Measurements from ENCODE around the gene ANTXR1. TPM values are rescaled to one million over a fixed set of nuclear protein-coding genes. Genes with fewer than 3 reads are reported as not detected.

ANTXR1 gene
- total RNA-seq, 2 experiments from 2014 or later, result not detected

DNA sequence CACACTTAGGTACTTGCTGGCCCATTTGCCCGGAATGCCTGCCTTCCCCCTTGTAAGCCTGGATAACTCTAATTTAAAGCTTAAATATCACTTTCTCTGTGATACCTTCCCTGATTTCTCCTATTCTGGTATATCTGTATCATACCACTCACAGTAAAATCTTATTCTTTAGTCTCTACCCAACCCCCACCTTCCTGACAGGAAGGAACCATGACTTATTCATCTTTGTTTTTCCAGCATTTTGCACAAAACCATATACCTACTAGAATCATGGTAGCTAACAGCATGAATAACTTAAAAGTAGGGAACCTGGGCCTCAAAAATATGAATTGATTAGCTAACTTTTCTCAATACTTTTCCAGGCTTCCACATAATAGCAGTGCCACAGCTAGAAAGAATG is 262.5 kb downstream of the ANTXR1 start:
- H3K27me3 Mint-ChIP-seq, result peaks cover 26% of the 10 kb centered on the region
- POLR2A ChIA-PET, result no interaction called here
- no peaks in the 10 kb centered on the region for H3K4me1 Mint-ChIP-seq (ENCODE audit: low read depth)
- no peak for DNase-seq
- CTCF ChIA-PET, result no interaction called here
- no peak overlapping the region for H3K27ac Mint-ChIP-seq
- H3K36me3 Mint-ChIP-seq, result no peaks in the 10 kb centered on the region
- no peaks in the 10 kb centered on the region for H3K9me3 Mint-ChIP-seq
- H3K4me3 Mint-ChIP-seq, result no peak overlapping the region
- intact Hi-C loops (cut with micrococcal nuclease), result no loop called here

DNA sequence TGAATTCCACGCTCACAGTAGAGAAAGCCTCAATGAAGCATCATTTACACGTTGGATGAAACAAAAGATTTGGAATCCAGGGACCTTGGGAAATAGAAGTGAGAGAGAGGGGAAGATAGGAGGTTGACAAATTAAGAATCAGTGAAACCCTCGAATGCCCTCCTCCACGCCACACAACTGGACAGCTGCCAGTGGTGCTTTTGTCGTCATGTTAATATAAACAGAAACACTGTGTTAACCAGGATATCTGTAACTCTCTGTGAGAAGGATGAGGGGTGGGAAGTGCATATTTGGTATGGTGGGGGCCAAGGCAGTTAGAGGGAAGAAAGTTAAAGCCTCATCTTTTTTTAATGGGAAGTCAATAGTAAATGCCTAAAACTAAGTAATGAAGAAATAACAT is 265.4 kb downstream of the ANTXR1 start:
- intact Hi-C loops (cut with micrococcal nuclease), result no loop called here
- Mint-ChIP-seq H3K4me3 (no peak overlapping the region), H3K36me3 (no peaks in the 10 kb centered on the region), H3K27me3 (peaks cover 22% of the 10 kb centered on the region), H3K4me1 (ENCODE audit: low read depth) (no peaks in the 10 kb centered on the region), H3K27ac (no peak overlapping the region), H3K9me3 (no peaks in the 10 kb centered on the region)
- ChIA-PET CTCF (no interaction called here), POLR2A (no interaction called here)
- DNase-seq, result no peak

DNA sequence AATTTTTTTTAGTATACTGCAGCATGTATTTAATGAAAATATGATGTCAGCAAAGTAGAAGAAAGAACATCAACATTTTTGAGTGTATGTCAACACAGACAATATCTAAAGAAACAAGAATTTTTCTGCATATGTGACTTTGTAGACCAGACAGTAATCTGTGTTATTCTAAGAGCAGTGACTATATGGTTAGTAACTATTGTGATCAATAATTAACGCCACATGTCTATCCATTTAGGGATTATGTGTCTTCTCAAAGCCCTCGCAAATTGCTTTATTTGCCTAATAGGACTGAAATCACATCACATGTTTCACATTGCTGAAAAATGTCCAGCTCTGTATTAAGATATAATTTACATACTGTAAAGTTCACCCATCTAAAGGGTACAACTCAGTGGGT is 266.2 kb downstream of the ANTXR1 start:
- Mint-ChIP-seq H3K4me3 (no peak overlapping the region), H3K4me1 (ENCODE audit: low read depth) (no peaks in the 10 kb centered on the region), H3K27ac (no peak overlapping the region), H3K27me3 (peaks cover 16% of the 10 kb centered on the region), H3K36me3 (no peaks in the 10 kb centered on the region), H3K9me3 (no peaks in the 10 kb centered on the region)
- intact Hi-C loops (cut with micrococcal nuclease), result no loop called here
- CTCF ChIA-PET, result no interaction called here
- POLR2A ChIA-PET, result no interaction called here
- no peak for DNase-seq

DNA sequence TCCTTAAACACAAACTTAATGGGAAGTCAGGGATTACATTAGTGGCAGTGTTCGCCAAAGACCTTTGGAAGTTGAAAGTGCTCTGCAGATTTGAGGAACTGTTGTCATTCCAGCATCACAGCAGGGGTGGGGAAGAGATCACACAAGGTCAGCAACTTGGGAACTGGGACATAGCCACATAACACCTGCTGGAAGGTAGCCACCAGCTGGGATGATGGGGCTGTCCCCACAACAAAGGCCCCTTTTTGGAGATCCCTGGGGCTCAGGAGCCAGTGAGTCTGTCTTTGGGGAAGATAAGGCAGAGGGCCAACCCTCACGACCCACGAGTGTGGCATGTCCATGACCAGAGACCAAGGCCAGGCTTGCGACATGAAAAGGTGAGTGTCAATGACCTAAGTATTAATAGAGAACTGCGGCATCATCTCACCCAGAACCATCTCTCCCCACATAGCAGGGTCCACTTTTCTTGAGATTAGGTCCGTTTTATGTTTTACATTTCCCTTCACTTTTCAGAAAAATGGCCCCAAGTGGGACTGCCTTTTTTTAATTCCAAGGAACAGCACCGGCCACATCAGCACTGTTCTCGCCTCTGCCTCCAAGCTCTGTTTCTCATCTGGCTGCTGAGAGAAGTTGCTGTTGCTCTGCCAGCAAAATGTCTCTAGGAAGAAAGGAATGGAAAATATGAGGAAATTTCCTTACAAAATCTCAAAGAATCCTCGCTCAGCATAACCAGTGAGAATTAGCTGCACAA is 267.1 kb downstream of the ANTXR1 start:
- no peak for DNase-seq
- intact Hi-C loops (cut with micrococcal nuclease), result no loop called here
- peaks cover 11% of the 10 kb centered on the region for H3K27me3 Mint-ChIP-seq
- H3K27ac Mint-ChIP-seq, result no peak overlapping the region
- no peaks in the 10 kb centered on the region for H3K9me3 Mint-ChIP-seq
- H3K4me1 Mint-ChIP-seq (ENCODE audit: low read depth), result no peaks in the 10 kb centered on the region
- ChIA-PET CTCF (no interaction called here), POLR2A (no interaction called here)
- no peak overlapping the region for H3K4me3 Mint-ChIP-seq
- H3K36me3 Mint-ChIP-seq, result no peaks in the 10 kb centered on the region

DNA sequence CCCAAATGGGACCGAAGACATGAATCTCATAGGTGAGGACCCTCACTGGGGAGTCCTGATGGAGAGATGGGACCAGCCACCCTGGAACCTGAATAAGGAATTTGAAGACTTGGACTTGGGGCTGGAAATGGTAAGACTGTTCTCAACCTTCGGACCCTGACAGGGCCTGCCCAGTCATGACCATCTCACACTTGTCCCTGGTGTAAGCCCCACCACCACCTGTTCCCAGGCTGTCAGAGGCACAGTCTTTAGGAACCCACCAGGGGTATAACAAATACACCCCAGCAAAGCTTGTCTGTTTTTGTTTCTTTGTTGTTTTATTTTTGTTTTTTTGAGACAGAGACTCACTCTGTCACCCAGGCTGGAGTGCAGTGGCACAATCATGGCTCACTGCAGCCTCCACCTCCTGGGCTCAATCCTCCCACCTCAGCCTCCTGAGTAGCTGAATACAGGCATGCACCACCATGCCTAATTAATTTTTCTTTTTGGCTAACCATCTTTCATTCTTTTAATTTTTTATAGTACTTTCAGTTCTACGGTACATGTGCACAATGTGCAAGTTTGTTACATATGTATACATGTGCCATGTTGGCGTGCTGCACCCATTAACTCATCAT is 267.9 kb downstream of the ANTXR1 start:
- no peak for DNase-seq
- H3K36me3 Mint-ChIP-seq, result no peaks in the 10 kb centered on the region
- H3K27ac Mint-ChIP-seq, result no peak overlapping the region
- no peaks in the 10 kb centered on the region for H3K9me3 Mint-ChIP-seq
- no peak overlapping the region for H3K4me3 Mint-ChIP-seq
- no peaks in the 10 kb centered on the region for H3K4me1 Mint-ChIP-seq (ENCODE audit: low read depth)
- intact Hi-C loops (cut with micrococcal nuclease), result no loop called here
- POLR2A ChIA-PET, result no interaction called here
- CTCF ChIA-PET, result no interaction called here
- H3K27me3 Mint-ChIP-seq, result peaks cover 7% of the 10 kb centered on the region

DNA sequence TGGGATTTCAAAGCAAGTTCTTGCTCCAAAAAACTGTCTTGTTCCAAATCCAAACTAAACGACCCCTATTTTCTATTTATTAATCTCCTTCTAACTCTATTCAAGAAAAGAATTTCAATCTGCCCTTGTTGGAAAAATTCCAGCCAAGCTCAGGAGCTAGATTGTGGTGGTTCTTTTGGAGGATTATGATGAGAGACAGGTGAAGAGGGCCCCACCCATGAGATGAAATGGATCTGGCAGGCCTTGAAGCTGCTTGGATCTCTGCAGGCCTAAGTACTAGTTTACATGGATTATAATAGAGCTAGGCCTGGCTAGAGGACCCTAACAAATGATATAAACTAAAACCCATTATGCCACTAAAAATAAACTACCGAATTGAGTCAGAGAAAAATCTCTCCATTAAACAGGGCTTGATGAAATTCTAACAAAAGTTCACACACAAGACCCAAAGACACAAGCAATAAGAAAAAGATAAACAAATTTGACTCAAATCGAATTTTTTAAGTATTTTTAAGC is 272.5 kb downstream of the ANTXR1 start:
- Mint-ChIP-seq H3K4me3 (no peak overlapping the region), H3K36me3 (no peaks in the 10 kb centered on the region), H3K9me3 (no peaks in the 10 kb centered on the region), H3K4me1 (ENCODE audit: low read depth) (no peaks in the 10 kb centered on the region), H3K27ac (no peak overlapping the region), H3K27me3 (peaks cover 4% of the 10 kb centered on the region)
- POLR2A ChIA-PET, result no interaction called here
- intact Hi-C loops (cut with micrococcal nuclease), result no loop called here
- CTCF ChIA-PET, result no interaction called here
- no peak for DNase-seq

DNA sequence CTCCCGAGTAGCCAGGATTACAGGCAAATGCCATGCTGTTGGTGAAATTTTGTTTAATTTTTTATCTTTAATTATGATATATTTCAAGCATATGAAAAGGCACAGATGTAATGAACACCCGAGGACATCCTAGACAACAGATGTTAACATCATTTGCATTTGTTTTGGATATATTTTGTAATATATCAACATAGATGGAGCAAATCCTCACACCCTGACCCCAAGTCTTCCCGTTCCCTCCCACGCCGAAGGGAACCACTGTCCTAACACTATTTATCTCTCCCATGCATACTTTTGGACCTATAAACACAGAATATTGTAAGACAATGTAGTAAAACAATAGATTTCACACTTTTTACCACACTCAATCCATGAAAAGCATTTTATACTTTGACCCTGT is 274.6 kb downstream of the ANTXR1 start:
- H3K27ac Mint-ChIP-seq, result no peak overlapping the region

DNA sequence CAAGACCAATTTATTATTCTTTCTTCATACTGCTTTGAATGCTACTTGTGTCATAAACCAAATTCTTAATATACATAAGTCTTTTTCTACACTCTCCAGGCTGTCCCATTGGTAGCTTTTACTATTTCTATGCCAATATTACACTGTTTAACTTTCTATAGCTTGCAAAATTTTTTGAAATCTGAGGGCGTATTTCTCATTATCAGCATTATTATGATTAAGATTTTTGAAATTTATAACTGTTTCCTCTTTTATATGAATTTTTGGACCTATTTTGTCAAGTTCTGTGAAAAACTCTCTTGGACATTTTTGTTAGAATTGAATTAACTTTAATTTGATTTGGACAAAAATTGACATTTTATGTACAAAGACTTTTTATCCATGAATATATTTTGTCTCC is 275.4 kb downstream of the ANTXR1 start:
- Mint-ChIP-seq H3K36me3 (no peaks in the 10 kb centered on the region), H3K27me3 (peaks cover 7% of the 10 kb centered on the region), H3K9me3 (no peaks in the 10 kb centered on the region), H3K27ac (no peak overlapping the region), H3K4me3 (no peak overlapping the region), H3K4me1 (ENCODE audit: low read depth) (no peaks in the 10 kb centered on the region)
- POLR2A ChIA-PET, result no interaction called here
- intact Hi-C loops (cut with micrococcal nuclease), result no loop called here
- no peak for DNase-seq
- CTCF ChIA-PET, result no interaction called here

More for the DNA sequence above, 274.6 kb downstream of the ANTXR1 start:
- DNase-seq, result no peak
- CTCF ChIA-PET, result no interaction called here
- Mint-ChIP-seq H3K36me3 (no peaks in the 10 kb centered on the region), H3K27me3 (peaks cover 7% of the 10 kb centered on the region), H3K4me3 (no peak overlapping the region), H3K4me1 (ENCODE audit: low read depth) (no peaks in the 10 kb centered on the region), H3K9me3 (no peaks in the 10 kb centered on the region)
- intact Hi-C loops (cut with micrococcal nuclease), result no loop called here
- POLR2A ChIA-PET, result interaction anchor here (0.6 kb wide), 1 partner anchor 323 kb away, joined by 3 read pairs; no protein-coding TSS in a partner anchor

DNA sequence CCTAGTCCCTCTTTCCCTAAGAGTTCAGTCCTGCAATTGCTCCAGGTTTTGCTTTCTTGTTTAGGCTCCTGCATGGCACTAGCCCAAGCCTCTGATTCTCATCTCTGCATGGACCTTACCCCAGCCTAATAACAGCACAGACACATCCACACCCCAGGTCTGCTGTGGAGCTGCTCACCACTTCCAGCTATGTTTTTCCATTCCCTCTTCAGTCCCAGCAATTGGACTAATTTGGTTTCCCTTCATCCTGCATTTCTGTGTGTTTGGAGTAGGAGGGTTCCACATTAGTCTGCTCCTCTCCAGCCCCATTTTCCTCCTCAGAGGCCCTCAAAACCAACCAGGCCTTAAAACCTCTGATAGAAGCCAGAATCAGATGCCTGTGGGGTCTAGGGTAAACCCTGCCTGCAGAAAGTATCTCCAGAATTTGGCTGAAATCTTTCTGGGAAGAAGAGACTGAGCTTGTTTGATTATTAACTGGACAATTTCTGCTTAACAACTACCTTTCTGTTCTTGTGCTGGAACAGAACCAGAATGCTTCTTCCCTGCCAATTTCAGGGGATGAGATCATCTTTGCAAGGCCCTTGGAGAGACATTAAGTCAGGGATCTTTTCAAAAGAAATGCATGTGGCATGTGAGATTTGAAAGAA is 278.1 kb downstream of the ANTXR1 start:
- DNase-seq, result no peak
- Mint-ChIP-seq H3K4me1 (ENCODE audit: low read depth) (no peaks in the 10 kb centered on the region), H3K27me3 (peaks cover 7% of the 10 kb centered on the region), H3K27ac (no peak overlapping the region), H3K9me3 (no peaks in the 10 kb centered on the region), H3K36me3 (no peaks in the 10 kb centered on the region), H3K4me3 (no peak overlapping the region)
- CTCF ChIA-PET, result interaction anchor here (1.1 kb wide), 1 partner anchor 15 kb away, joined by 5 read pairs; no protein-coding TSS in a partner anchor
- intact Hi-C loops (cut with micrococcal nuclease), result no loop called here
- POLR2A ChIA-PET, result no interaction called here

DNA sequence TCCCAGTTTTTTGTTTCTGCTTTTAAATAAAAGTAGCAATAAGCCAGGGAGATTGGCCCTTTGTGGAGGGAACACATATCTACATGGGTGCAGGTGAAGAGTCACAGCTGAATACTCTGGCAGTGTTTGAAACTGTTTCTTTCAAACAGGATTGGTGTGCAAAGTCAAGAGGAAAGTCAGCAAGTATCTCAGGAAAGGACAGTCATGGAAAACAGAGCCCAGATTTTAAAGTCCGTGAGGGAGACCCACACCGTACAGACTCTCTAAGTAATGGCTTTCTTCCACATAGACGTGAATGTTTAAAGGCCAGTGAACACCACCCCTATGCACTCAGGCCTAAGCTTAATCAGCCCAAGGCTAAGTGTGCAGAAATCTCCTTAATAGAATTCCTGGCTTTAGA is 278.7 kb downstream of the ANTXR1 start:
- intact Hi-C loops (cut with micrococcal nuclease), result no loop called here
- H3K9me3 Mint-ChIP-seq, result no peaks in the 10 kb centered on the region
- no peak for DNase-seq
- no peak overlapping the region for H3K4me3 Mint-ChIP-seq
- peaks cover 7% of the 10 kb centered on the region for H3K27me3 Mint-ChIP-seq
- ChIA-PET POLR2A (no interaction called here), CTCF (interaction anchor here (1.1 kb wide), 1 partner anchor 14 kb away, joined by 5 read pairs; no protein-coding TSS in a partner anchor)
- H3K36me3 Mint-ChIP-seq, result no peaks in the 10 kb centered on the region
- H3K27ac Mint-ChIP-seq, result no peak overlapping the region
- no peaks in the 10 kb centered on the region for H3K4me1 Mint-ChIP-seq (ENCODE audit: low read depth)

DNA sequence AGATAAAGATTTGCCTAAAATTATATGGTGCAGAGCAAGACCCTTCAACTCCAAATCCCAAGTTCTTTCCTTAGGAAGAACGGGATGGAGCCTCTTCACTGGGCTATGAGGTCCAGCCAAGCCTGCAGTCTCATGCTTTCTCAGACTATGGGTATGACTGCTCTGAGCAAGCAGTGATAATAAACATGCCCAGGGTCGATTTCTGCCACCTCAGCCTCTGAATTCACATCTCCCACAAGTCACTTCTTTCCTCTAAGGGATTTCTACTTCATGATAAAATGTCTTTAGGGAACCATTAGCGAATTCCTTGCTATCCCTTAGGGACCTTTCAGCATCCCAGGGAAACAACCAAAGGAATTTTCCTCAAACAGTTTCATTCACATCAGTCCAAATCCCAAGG is 279.3 kb downstream of the ANTXR1 start:
- ChIA-PET POLR2A (no interaction called here), CTCF (no interaction called here)
- intact Hi-C loops (cut with micrococcal nuclease), result no loop called here
- no peak for DNase-seq
- H3K4me1 Mint-ChIP-seq (ENCODE audit: low read depth), result no peaks in the 10 kb centered on the region
- H3K27me3 Mint-ChIP-seq, result peaks cover 7% of the 10 kb centered on the region
- H3K4me3 Mint-ChIP-seq, result no peak overlapping the region
- no peaks in the 10 kb centered on the region for H3K9me3 Mint-ChIP-seq
- no peaks in the 10 kb centered on the region for H3K36me3 Mint-ChIP-seq
- no peak overlapping the region for H3K27ac Mint-ChIP-seq

DNA sequence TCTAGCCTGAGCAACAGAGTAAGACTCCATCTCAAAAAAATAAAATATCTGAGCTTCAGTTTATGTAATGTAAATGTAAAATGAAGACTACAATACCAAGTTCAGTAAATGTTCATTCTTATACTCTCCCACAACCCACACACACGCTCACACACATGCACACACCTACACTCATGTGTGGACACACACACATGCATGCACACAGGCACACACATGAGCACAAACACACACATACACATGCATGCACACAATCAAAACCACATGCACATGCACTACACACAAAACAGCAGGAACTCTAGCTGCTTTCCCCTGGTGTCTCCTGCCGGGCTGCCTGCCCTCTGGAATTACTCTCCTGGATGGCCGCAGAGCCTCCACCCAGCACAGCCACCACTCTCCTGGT is 283.4 kb downstream of the ANTXR1 start:
- intact Hi-C loops (cut with micrococcal nuclease), result no loop called here
- H3K27me3 Mint-ChIP-seq, result peaks cover 4% of the 10 kb centered on the region
- ChIA-PET CTCF (no interaction called here), POLR2A (interaction anchor here (0.6 kb wide), 1 partner anchor 65 kb away, joined by 3 read pairs; no protein-coding TSS in a partner anchor)
- H3K27ac Mint-ChIP-seq, result no peak overlapping the region
- H3K9me3 Mint-ChIP-seq, result no peaks in the 10 kb centered on the region
- no peak for DNase-seq
- H3K4me1 Mint-ChIP-seq (ENCODE audit: low read depth), result no peaks in the 10 kb centered on the region
- H3K4me3 Mint-ChIP-seq, result no peak overlapping the region
- no peaks in the 10 kb centered on the region for H3K36me3 Mint-ChIP-seq

Data from activated CD4-positive, alpha-beta memory T cell treated with anti-CD3 and anti-CD28 coated beads for 36 hours (primary cell).